H1 (cell line): Measurements from ENCODE around the gene TSPAN5. TPM values are rescaled to one million over a fixed set of nuclear protein-coding genes. Genes with fewer than 3 reads are reported as not detected.

ENCODE experiments used
- CTCF ChIA-PET: fragments of 300-600 bp; sonication (Branson Sonifier 250); formaldehyde crosslinking; loops from one replicate; lab custom pipeline; 2021; ENCODE audit not compliant: partially characterized antibody; lab: Charles Lee
- POLR2A ChIA-PET: fragments of 300-600 bp; sonication (Branson Sonifier 250); formaldehyde crosslinking; loops from one replicate; lab custom pipeline; 2021; ENCODE audit warnings: inconsistent platforms; ENCODE audit not compliant: partially characterized antibody; lab: Charles Lee
- DNase-seq, 2 experiments: peaks; one replicate each; pipeline versions ENCODE4 v3.0.0 to v3.0.0-alpha.2; 2010 to 2022; ENCODE audit warnings: low spot score in 2 of 2, low read depth in 1 of 2, mixed read lengths in 1 of 2
- FAIRE-seq: peaks from 2 replicates; lab custom pipeline; 2011; peaks lifted over from hg19 to GRCh38; lab: Jason Lieb, UNC
- H2AFZ ChIP-seq: 2 replicates; pipeline ENCODE4 v1.8.1; 2012; ENCODE audit warnings: low read length, inconsistent platforms
- H2AK5ac ChIP-seq: 2 replicates; pipeline ENCODE4 v1.6.1; 2013; ENCODE audit warnings: low read depth, low read length
- H2BK120ac ChIP-seq: replicated peaks from 2 replicates; pipeline ENCODE3; 2013; ENCODE audit warnings: low read depth, low read length, inconsistent platforms
- H2BK12ac ChIP-seq: 2 replicates; pipeline ENCODE4 v1.6.1; 2013; ENCODE audit warnings: low read depth, low read length
- H2BK15ac ChIP-seq: 2 replicates; pipeline ENCODE4 v1.6.1; 2013; ENCODE audit warnings: low read length
- H2BK20ac ChIP-seq: 2 replicates; pipeline ENCODE4 v1.6.1; 2013; ENCODE audit warnings: low read length
- H2BK5ac ChIP-seq: 2 replicates; pipeline ENCODE4 v1.6.1; 2013; ENCODE audit warnings: low read depth, low read length
- H3K14ac ChIP-seq: 2 replicates; pipeline ENCODE4 v1.6.1; 2013; ENCODE audit warnings: inconsistent platforms; ENCODE audit not compliant: insufficient read length
- H3K18ac ChIP-seq: 2 replicates; pipeline ENCODE4 v1.6.1; 2013; ENCODE audit warnings: low read length; ENCODE audit errors: extremely low read depth
- H3K23ac ChIP-seq: 2 replicates; pipeline ENCODE4 v1.6.1; 2013; ENCODE audit warnings: inconsistent platforms; ENCODE audit not compliant: insufficient read length
- H3K23me2 ChIP-seq: 2 replicates; pipeline ENCODE4 v1.6.1; 2013; ENCODE audit warnings: low read depth, low read length
- H3K27ac ChIP-seq: 2 replicates; pipeline ENCODE4 v1.6.1; 2011; ENCODE audit warnings: low read depth, low read length, inconsistent platforms
- H3K27me3 ChIP-seq, 4 experiments: replicated peaks in 1 of 4; 1 replicate in 1 of 4; 2 replicates in 3 of 4; pipeline versions ENCODE4 v1.6.1 to v1.8.1; 2011 to 2013; ENCODE audit warnings: low read length in 3 of 4, mild to moderate bottlenecking in 3 of 4, inconsistent platforms in 2 of 4, mixed read lengths in 2 of 4, moderate library complexity in 1 of 4; ENCODE audit not compliant: control insufficient read depth in 3 of 4, insufficient read depth in 3 of 4; ENCODE audit errors: extremely low read depth in 1 of 4
- H3K36me3 ChIP-seq, 4 experiments: 2 replicates each; pipeline versions ENCODE4 v1.6.1 to v1.8.1; 2011 to 2013; ENCODE audit warnings: mild to moderate bottlenecking in 4 of 4, low read length in 3 of 4, moderate library complexity in 2 of 4, control low read depth in 1 of 4, inconsistent platforms in 1 of 4; ENCODE audit not compliant: insufficient read depth in 4 of 4, control insufficient read depth in 2 of 4
- H3K4ac ChIP-seq: replicated peaks from 2 replicates; pipeline ENCODE3; 2013; ENCODE audit warnings: low read length, low read depth, mixed read lengths, inconsistent platforms; ENCODE audit not compliant: insufficient read length
- H3K4me1 ChIP-seq, 4 experiments: replicated peaks in 1 of 4; 1 replicate in 1 of 4; 2 replicates in 3 of 4; pipeline versions ENCODE4 v1.6.1 to v1.8.1; 2011 to 2013; ENCODE audit warnings: low read length in 3 of 4, inconsistent platforms in 2 of 4, mixed read lengths in 1 of 4; ENCODE audit not compliant: insufficient read depth in 4 of 4, control insufficient read depth in 3 of 4
- H3K4me2 ChIP-seq, 2 experiments: 2 replicates each; pipeline versions ENCODE4 v1.6.1 to v1.8.1; 2011 to 2013; ENCODE audit warnings: low read depth in 2 of 2, low read length in 2 of 2, control low read depth in 1 of 2, inconsistent platforms in 1 of 2, mild to moderate bottlenecking in 1 of 2; ENCODE audit not compliant: insufficient read depth in 1 of 2
- H3K4me3 ChIP-seq, 4 experiments: fragments of 200-600, 300-600 bp in 1 of 4; sonication (generic), shearing (Covaris generic), sonication (Bioruptor Twin) in 1 of 4; 2 replicates each; pipeline versions ENCODE4 v1.5.1 to v1.8.1; 2011 to 2016; ENCODE audit warnings: low read length in 4 of 4, low read depth in 3 of 4, control low read depth in 2 of 4, inconsistent platforms in 2 of 4, mild to moderate bottlenecking in 2 of 4, mixed read lengths in 1 of 4, moderate library complexity in 1 of 4; ENCODE audit not compliant: insufficient read depth in 2 of 4; ENCODE audit errors: extremely low read depth in 1 of 4
- H3K56ac ChIP-seq: replicated peaks from 2 replicates; pipeline ENCODE3; 2013; ENCODE audit warnings: low read depth, mild to moderate bottlenecking, mixed read lengths, low read length, inconsistent platforms; ENCODE audit not compliant: insufficient read length
- H3K79me1 ChIP-seq: 2 replicates; pipeline ENCODE4 v1.6.1; 2013; ENCODE audit warnings: low read depth, low read length, control low read depth
- H3K79me2 ChIP-seq, 2 experiments: 2 replicates each; pipeline versions ENCODE4 v1.6.1 to v1.8.1; 2012 to 2013; ENCODE audit warnings: low read length in 2 of 2, mild to moderate bottlenecking in 2 of 2, inconsistent platforms in 1 of 2; ENCODE audit not compliant: insufficient read depth in 2 of 2, control insufficient read depth in 1 of 2
- H3K9ac ChIP-seq, 4 experiments: replicated peaks in 1 of 4; 1 replicate in 1 of 4; 2 replicates in 3 of 4; pipeline versions ENCODE4 v1.6.1 to v1.8.1; 2011 to 2013; ENCODE audit warnings: low read depth in 3 of 4, low read length in 3 of 4, control low read depth in 2 of 4, mild to moderate bottlenecking in 2 of 4, moderate library complexity in 2 of 4, inconsistent platforms in 1 of 4; ENCODE audit errors: extremely low read depth in 1 of 4
- H3K9me3 ChIP-seq, 2 experiments: 2 replicates each; pipeline versions ENCODE4 v1.6.1 to v1.8.1; 2012 to 2013; ENCODE audit warnings: mild to moderate bottlenecking in 2 of 2, moderate library complexity in 2 of 2, control low read depth in 1 of 2, inconsistent platforms in 1 of 2, low read depth in 1 of 2, low read length in 1 of 2, mixed read lengths in 1 of 2; ENCODE audit not compliant: insufficient read depth in 2 of 2
- H4K20me1 ChIP-seq, 2 experiments: replicated peaks in 1 of 2; 2 replicates each; pipeline versions ENCODE3 to v1.8.1; 2011 to 2013; ENCODE audit warnings: inconsistent platforms in 2 of 2, low read length in 2 of 2, mild to moderate bottlenecking in 1 of 2; ENCODE audit not compliant: insufficient read depth in 2 of 2, control insufficient read depth in 1 of 2
- H4K5ac ChIP-seq: 2 replicates; pipeline ENCODE4 v1.6.1; 2013; ENCODE audit warnings: low read length, low read depth, mixed read lengths, inconsistent platforms; ENCODE audit not compliant: insufficient read length
- H4K8ac ChIP-seq: 2 replicates; pipeline ENCODE4 v1.8.0; 2013; ENCODE audit warnings: mild to moderate bottlenecking, moderate library complexity, low read length, inconsistent platforms; ENCODE audit not compliant: insufficient read depth; ENCODE audit errors: extremely low read depth
- H4K91ac ChIP-seq: replicated peaks from 2 replicates; pipeline ENCODE3; 2013; ENCODE audit warnings: low read length, mixed read lengths, inconsistent platforms; ENCODE audit not compliant: insufficient read length
- CHD2 ChIP-seq: IDR thresholded peaks from 2 replicates; pipeline ENCODE4 v1.6.1; 2012; ENCODE audit warnings: low read length, improper control_type of control experiment
- CTBP2 ChIP-seq: IDR thresholded peaks from 2 replicates; pipeline ENCODE4 v1.7.0; 2011; ENCODE audit warnings: borderline replicate concordance, mild to moderate bottlenecking, moderate library complexity, mixed read lengths, low read length; ENCODE audit not compliant: insufficient read depth, insufficient read length
- FOSL1 ChIP-seq: IDR thresholded peaks from 2 replicates; pipeline ENCODE4 v1.6.1; 2011; ENCODE audit warnings: mild to moderate bottlenecking, low read depth, low read length, moderate library complexity; ENCODE audit not compliant: insufficient read depth
- JUN ChIP-seq: IDR thresholded peaks from 2 replicates; pipeline ENCODE4 v1.6.1; 2011; ENCODE audit warnings: low read depth, mild to moderate bottlenecking, improper control_type of control experiment, low read length
- JUND ChIP-seq: IDR thresholded peaks from 2 replicates; pipeline ENCODE4 v1.6.1; 2011; ENCODE audit warnings: mild to moderate bottlenecking, improper control_type of control experiment, low read length
- PHF8 ChIP-seq: fragments of 200-600 bp; sonication (generic); conservative IDR thresholded peaks from 2 replicates; pipeline ENCODE4 v1.7.1; 2012; ENCODE audit warnings: low read depth, mild to moderate bottlenecking, inconsistent platforms, low read length, moderate library complexity
- POU5F1 ChIP-seq: IDR thresholded peaks from 2 replicates; pipeline ENCODE4 v1.6.1; 2011; ENCODE audit warnings: low read depth, mild to moderate bottlenecking, low read length, moderate library complexity
- SRF ChIP-seq: IDR thresholded peaks from 2 replicates; pipeline ENCODE4 v1.6.1; 2011; ENCODE audit warnings: mild to moderate bottlenecking, low read depth, low read length, moderate library complexity
- TAF7 ChIP-seq: optimal IDR thresholded peaks from 2 replicates; pipeline ENCODE3; 2011; ENCODE audit warnings: low read depth, mild to moderate bottlenecking, inconsistent platforms, low read length, moderate library complexity, borderline replicate concordance
- polyA plus RNA-seq, 7 experiments: library from polyadenylated mRNA; depleted of rRNA in 3 of 7; stranded (reverse) in 5 of 7; unstranded in 2 of 7; fragments of >200 nt in 5 of 7; fragments of 200-250 nt in 2 of 7; gene quantifications; 1 replicate in 5 of 7; 2 replicates in 1 of 7; 4 replicates in 1 of 7; pipeline versions ENCODE4 v1.2.1 to v1.2.3, GENCODE V29; 2011 to 2013; ENCODE audit warnings: missing spikeins in 2 of 7, mixed read lengths in 2 of 7
- total RNA-seq: library from RNA; stranded (reverse); fragmentation: NEBNext Ultra II Directional; extraction: Animal tissue kit (Norgen Biotek cat#: 25700); gene quantifications from 2 replicates; pipeline ENCODE4 v1.2.1, GENCODE V29; 2021
- TF ChIP-seq, protein P1 (sequence below): IDR thresholded peaks from 2 replicates; pipeline ENCODE4 v1.6.1; 2012; ENCODE audit warnings: inconsistent platforms

TSPAN5 gene
- total and polyA plus RNA-seq, 2 of the 8 experiments (the other 6 are each of a cell fraction or from before 2014, with no cell fraction given) = 17.6 to 21.2 TPM

- Histone ChIP-seq H2AFZ (no peak overlapping the region), H3K4me2 (no peak overlapping the region), H2BK15ac (no peak overlapping the region), H4K5ac (no peak overlapping the region), H3K9me3 (no peaks in the 10 kb centered on the region), H4K20me1 (no peaks in the 10 kb centered on the region), H3K18ac (no peak overlapping the region), H2BK120ac (no peak overlapping the region), H2BK5ac (no peak overlapping the region), H3K4me1 (peaks cover 0 to 3% (median 1%) of the 10 kb centered on the region in 4 experiments; a peak in 2 of 7 replicates), H2AK5ac (no peak overlapping the region), H4K91ac (no peak overlapping the region), H3K27ac (no peak overlapping the region), H3K56ac (no peak overlapping the region), H3K27me3 (no peaks in the 10 kb centered on the region; a peak in 1 of 7 replicates), H3K4me3 (no peak overlapping the region), H3K36me3 (no peaks in the 10 kb centered on the region), H3K23me2 (no peaks in the 10 kb centered on the region), H3K9ac (no peak overlapping the region), H3K4ac (no peak overlapping the region), H3K14ac (no peak overlapping the region), H4K8ac (no peak overlapping the region), H3K79me1 (no peaks in the 10 kb centered on the region), H3K23ac (no peak overlapping the region), H3K79me2 (no peaks in the 10 kb centered on the region), H2BK12ac (no peak overlapping the region), H2BK20ac (no peak overlapping the region)
- CTCF ChIA-PET = interaction anchor here (0.6 kb wide), 1 partner anchor 115 kb away, joined by 3 read pairs; no protein-coding TSS in a partner anchor
- no peak for DNase-seq
- TF ChIP-seq JUN = no peak
- no peak for TF ChIP-seq CTBP2
- TF ChIP-seq, protein P1, sequence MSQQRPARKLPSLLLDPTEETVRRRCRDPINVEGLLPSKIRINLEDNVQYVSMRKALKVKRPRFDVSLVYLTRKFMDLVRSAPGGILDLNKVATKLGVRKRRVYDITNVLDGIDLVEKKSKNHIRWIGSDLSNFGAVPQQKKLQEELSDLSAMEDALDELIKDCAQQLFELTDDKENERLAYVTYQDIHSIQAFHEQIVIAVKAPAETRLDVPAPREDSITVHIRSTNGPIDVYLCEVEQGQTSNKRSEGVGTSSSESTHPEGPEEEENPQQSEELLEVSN = no peak
- no peak for TF ChIP-seq CHD2
- no peak for TF ChIP-seq JUND
- TF ChIP-seq TAF7 = no peak
- no peak for TF ChIP-seq POU5F1
- no peak for TF ChIP-seq PHF8
- TF ChIP-seq FOSL1 = no peak
- TF ChIP-seq SRF = no peak
- POLR2A ChIA-PET = no interaction called here
- no peak for FAIRE-seq
Observed at GRCh38 chr4:98680806-98681205, 22.4 kb upstream of the TSPAN5 start.
